ENCODE data around the gene UMPS.
"Not testable (repeated sequence)": the region's sequence is repeated elsewhere in the genome, so short reads cannot be mapped to it uniquely, and the experiment has no call there.

Gene UMPS

GRCh38 chr3:124730129-124730940 is at the start of gene UMPS:
Gene UMPS, plus strand, starts transcription at chr3:124730452. Its CDS starts 20 bp downstream, at chr3:124730472.
- peak; percentile 81 for DNase-seq

GRCh38 chr3:124680521-124680920 is 49.7 kb upstream of the UMPS start:
- no peak for DNase-seq

DNA sequence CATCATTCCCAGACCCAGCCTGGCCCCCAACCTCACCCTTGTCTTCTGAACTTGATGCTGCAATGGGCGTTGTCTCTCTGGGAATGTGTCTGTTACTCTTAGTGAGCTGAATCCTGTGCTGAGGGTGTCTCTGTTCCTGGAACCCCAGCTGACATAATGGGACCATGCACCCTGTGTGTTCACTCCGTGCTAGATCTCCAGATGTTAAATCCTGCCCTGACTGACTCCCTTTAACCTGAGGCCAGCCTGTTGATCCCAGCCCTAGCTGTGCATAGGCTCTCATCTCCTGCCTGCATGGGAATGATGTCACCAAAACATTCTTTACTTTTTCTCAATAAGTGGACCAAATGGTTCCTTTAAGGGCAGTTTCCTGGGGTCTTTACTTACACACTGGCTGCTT is 48.0 kb upstream of the UMPS start:
- no peak for DNase-seq

DNA sequence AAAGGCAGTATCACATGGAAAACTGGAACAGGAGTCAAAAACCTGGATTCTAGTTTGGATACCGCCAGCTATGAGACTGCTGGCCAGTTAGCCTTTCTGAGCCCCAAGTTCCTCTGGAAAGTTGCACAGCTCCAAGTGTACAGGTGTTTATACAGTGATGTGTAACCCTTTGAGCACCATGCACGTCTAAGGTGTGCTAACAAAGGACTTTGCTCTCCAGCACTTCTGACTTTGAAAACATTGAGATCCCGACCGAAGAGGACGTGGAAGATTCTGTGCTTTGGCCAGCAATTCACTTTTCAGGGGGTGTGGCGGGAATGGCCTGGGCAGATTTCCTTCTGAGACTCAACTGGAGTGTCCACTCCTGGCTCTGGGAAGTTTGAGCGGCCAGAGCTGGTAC is 45.8 kb upstream of the UMPS start:
- no peak for DNase-seq

- DNase-seq, result no peak
Observed at GRCh38 chr3:124685067-124685466, 45.2 kb upstream of the UMPS start.

GRCh38 chr3:124685481-124685880 is 44.8 kb upstream of the UMPS start:
- DNase-seq, result no peak

- no peak for DNase-seq
Observed at GRCh38 chr3:124686028-124686670, 44.1 kb upstream of the UMPS start.

GRCh38 chr3:124688581-124689454 is 41.4 kb upstream of the UMPS start:
- peak; percentile 53 for DNase-seq

DNA sequence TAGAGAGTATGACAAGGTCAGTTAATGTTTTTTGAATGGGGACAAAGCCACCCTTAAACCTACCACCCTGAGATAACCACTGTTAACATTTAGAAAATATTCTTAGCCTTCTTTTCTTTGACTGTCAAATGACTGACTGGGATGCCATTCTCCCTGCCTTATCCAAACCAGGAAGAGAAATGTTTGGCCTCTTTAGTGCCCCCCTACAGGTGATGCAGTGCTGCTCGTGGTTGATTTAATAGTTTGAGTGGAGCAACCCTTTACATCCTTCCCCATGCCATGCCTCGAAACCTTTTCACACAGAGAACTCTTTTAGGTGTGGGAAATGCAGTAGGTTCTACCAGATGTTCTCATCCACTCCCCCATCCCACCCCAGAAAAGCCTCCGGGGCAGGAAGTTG is 38.7 kb upstream of the UMPS start:
- DNase-seq, result no peak

DNA sequence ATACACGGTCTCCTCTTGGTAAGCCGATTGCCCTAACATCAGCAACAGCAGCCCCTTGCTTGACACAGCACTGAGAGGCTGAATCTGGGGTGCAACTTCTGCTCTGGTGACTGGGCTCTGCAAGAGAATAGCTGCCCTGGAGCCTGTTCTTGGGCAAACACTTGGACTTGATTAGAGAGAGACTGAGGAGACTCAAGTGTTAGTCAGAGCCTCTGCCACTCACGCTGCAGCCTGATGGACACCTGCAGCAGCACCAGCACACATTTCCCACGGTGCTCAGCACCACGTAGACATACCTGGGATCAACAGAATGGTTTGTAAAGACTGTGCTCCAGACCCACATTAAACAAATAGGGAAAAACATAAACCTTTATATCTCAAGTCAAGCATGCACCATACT is 35.8 kb upstream of the UMPS start:
- DNase-seq, result no peak

DNA sequence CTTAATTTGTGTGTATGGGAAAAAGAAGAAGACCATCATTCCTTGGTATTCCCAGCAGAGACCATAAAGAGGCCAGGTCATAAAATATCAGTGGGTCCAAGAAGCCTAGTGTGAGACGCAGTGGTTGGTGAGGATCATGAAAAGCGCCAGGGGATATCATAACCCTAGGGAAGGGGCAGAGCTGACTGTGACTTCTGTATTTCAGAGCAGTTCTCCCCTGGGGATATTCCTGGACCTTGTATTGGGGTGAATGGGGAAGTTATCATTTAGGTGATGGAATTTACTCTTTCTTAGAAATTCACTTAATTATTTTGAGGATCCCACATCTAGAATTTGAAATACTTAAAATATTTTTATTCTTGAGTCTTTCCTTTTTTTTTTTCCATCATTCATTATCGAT is 34.9 kb upstream of the UMPS start:
- DNase-seq, result no peak

DNA sequence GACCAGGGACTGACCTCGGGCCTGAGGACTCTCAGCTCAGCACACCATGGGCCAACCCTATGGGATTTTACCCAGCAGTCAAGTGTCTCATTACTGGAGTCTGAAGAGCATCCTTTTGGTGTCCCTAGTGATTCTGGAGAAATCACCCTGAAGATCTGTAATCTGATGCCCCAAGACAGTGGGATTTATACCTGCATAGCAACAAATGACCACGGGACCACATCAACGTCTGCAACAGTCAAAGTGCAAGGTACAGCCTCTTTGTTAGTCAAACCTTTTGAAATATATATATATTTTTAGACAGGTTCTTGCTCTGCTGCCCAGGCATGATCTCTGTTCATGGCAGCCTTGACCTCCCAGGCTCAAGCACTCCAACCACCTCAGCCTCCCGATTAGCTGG is 34.2 kb upstream of the UMPS start:
- no peak for DNase-seq

GRCh38 chr3:124697302-124697701 is 33.0 kb upstream of the UMPS start:
- no peak for DNase-seq

DNA sequence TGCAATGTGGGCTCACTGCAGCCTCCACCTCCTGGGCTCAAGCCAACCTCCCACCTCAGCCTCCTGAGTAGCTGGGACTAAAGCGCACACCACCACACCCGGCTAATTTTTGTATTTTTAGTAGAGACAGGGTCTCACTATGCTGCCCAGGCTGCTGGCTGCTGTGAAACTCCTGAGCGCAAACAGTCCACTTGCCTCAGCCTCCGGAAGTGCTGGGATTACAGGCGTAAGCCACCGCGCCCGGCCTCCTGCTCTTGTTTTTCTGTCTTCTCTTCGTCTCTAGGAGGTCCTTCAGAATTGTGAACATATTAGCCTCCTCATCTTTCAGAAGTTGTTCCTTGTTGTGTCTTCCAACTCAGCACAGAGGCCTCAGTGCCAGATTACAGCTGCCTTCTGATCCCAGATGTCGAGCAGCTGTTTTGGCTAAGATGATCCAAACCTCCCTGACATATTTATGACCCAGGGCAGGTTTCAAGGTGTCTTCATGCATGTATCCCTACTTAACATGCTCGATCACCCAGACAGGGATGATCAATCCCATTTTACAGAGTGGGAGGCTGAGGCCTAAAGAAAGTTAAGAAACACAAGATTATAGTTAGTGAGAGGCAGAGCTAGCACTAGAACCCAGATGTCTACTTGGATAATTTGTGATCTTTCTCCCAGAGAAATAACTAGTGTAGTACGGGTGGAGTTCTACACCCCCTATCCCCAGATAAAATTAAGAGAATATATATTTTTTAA is 32.1 kb upstream of the UMPS start:
- DNase-seq, result no peak

GRCh38 chr3:124699051-124699450 is 31.2 kb upstream of the UMPS start:
- DNase-seq, result no peak

- no peak for DNase-seq
Observed at GRCh38 chr3:124699686-124700396, 30.4 kb upstream of the UMPS start.

- DNase-seq, result no peak
Observed at GRCh38 chr3:124700880-124701684, 29.2 kb upstream of the UMPS start.

DNA sequence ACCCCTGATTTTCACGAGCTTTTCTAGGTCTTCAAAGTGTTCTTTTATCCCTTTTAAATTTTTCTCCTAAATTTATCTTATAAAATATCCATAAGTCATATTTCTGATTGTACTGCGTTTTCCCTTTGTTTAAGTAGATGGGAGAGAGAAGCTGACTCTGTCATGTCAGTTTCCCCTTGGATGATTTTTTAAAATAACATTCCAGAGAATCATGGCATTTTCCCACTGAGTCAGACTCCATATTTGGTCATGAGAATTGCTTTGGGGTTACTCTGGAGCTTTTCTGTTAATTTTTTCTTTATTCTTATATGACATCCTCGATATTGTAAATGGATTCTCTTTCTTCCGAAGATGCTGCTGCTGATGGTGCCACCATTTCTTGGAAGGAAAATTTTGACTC is 28.6 kb upstream of the UMPS start:
- DNase-seq, result no peak

GRCh38 chr3:124702950-124703349 is 27.3 kb upstream of the UMPS start:
- DNase-seq, result no peak

- DNase-seq, result no peak
Observed at GRCh38 chr3:124705552-124705951, 24.7 kb upstream of the UMPS start.

DNA sequence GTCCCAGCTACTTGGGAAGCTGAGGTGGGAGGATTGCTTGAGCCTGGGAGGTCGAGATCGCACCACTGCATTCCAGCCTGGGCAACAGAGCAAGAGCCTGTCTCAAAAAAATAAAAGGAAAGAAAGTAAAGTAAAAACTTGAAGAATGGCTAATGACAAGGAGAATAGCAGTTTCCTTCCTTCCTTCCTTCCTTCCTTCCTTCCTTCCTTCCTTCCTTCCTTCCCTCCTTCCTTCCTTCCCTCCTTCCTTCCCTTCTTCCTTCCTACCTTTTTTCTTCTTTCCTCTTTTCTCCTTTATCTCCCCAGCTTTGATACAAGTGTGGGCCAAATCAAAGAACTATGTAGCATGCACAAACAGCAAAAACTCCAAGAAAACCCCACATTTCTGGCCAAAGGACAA is 23.0 kb upstream of the UMPS start:
- not testable (repeated sequence) for DNase-seq
